RWPE1 (cell line): Measurements from ENCODE around the gene DCX.

ENCODE experiments used
- CTCF ChIA-PET: fragments of 350-600 bp; sonication (Branson Sonifier 250); formaldehyde crosslinking; extraction: SDS; loops from one replicate; lab custom pipeline; 2021; lab: Yijun Ruan, JAX
- POLR2A ChIA-PET: fragments of 400-600 bp; formaldehyde crosslinking; extraction: SDS; loops from one replicate; lab custom pipeline; 2020; ENCODE audit warnings: antibody characterized with exemption; ENCODE audit not compliant: low non-redundant PET; lab: Yijun Ruan, JAX
- DNase-seq: peaks from one replicate; pipeline ENCODE4 v3.0.0; 2012; ENCODE audit warnings: low spot score
- H3K27ac ChIP-seq: fragments of 450-650 bp; 2 replicates; pipeline ENCODE4 v1.5.1; 2017
- CTCF ChIP-seq: fragments of 450-650 bp; conservative IDR thresholded peaks from 2 replicates; pipeline ENCODE4 v1.5.1; 2017; ENCODE audit warnings: low read depth, mild to moderate bottlenecking

The DCX gene

GRCh38 chrX:111337067-111337637 is 74.8 kb downstream of the DCX start:
- no peak overlapping the region for H3K27ac ChIP-seq
- no peak for DNase-seq
- POLR2A ChIA-PET: no interaction called here
- no peak for TF ChIP-seq CTCF
- CTCF ChIA-PET: no interaction called here

- POLR2A ChIA-PET: no interaction called here
- no peak for TF ChIP-seq CTCF
- H3K27ac ChIP-seq: no peak overlapping the region
- CTCF ChIA-PET: interaction anchor here (0.6 kb wide), 1 partner anchor 198 kb away, joined by 4 read pairs; no protein-coding TSS in a partner anchor
- DNase-seq: no peak
These were observed 75.9 kb downstream of the DCX start for GRCh38 chrX:111336141-111336540.

GRCh38 chrX:111329370-111329769 is 82.6 kb downstream of the DCX start:
- DNase-seq: no peak
- CTCF ChIA-PET: no interaction called here
- H3K27ac ChIP-seq: no peak overlapping the region
- TF ChIP-seq CTCF: no peak
- POLR2A ChIA-PET: no interaction called here

- no peak for DNase-seq
- CTCF ChIA-PET: no interaction called here
- POLR2A ChIA-PET: no interaction called here
- TF ChIP-seq CTCF: no peak
- H3K27ac ChIP-seq: no peak overlapping the region
These were observed 83.1 kb downstream of the DCX start for GRCh38 chrX:111328858-111329257.

GRCh38 chrX:111322231-111322855 is 89.6 kb downstream of the DCX start:
- ChIA-PET CTCF (no interaction called here), POLR2A (no interaction called here)
- DNase-seq: no peak
- H3K27ac ChIP-seq: no peak overlapping the region
- TF ChIP-seq CTCF: no peak

GRCh38 chrX:111319451-111319850 is 92.5 kb downstream of the DCX start:
- no peak for DNase-seq
- no peak for TF ChIP-seq CTCF
- CTCF ChIA-PET: no interaction called here
- POLR2A ChIA-PET: no interaction called here
- no peak overlapping the region for H3K27ac ChIP-seq
